8988T (cell line): Measurements from ENCODE around the gene PDE6G.
"Not testable (repeated sequence)": the region's sequence is repeated elsewhere in the genome, so short reads cannot be mapped to it uniquely, and the experiment has no call there.

Experiments used
- DNase-seq: peaks from one replicate; pipeline ENCODE4 v3.0.0; 2011

Gene PDE6G

GRCh38 chr17:81621494-81622130 is 34.7 kb downstream of the PDE6G start:
- no peak for DNase-seq

- DNase-seq = not testable (repeated sequence)
Measured at GRCh38 chr17:81618307-81618706, 38.0 kb downstream of the PDE6G start.

- DNase-seq = no peak
Measured at GRCh38 chr17:81616877-81617276, 39.5 kb downstream of the PDE6G start.

- no peak for DNase-seq
Measured at GRCh38 chr17:81615401-81615930, 40.9 kb downstream of the PDE6G start.

GRCh38 chr17:81612172-81612970 is 44.0 kb downstream of the PDE6G start:
- no peak for DNase-seq

GRCh38 chr17:81609541-81610311 is 46.6 kb downstream of the PDE6G start:
- DNase-seq = no peak

GRCh38 chr17:81608605-81609004 is 47.7 kb downstream of the PDE6G start:
- DNase-seq = no peak

GRCh38 chr17:81608082-81608481 is 48.3 kb downstream of the PDE6G start:
- no peak for DNase-seq

GRCh38 chr17:81607431-81607830 is 48.9 kb downstream of the PDE6G start:
- no peak for DNase-seq

- DNase-seq = no peak
Measured at GRCh38 chr17:81603846-81604610, 52.3 kb downstream of the PDE6G start.

- DNase-seq = no peak
Measured at GRCh38 chr17:81601525-81602120, 54.7 kb downstream of the PDE6G start.
